ENCODE measurements around the gene CALML3.

GRCh38 chr10:5531558-5532306, 7.0 kb downstream of the CALML3 start:
- no peak for TF ChIP-seq CTCF (IDR thresholded peaks at IDR 0.05; ENCODE audit: insufficient read depth, low read depth, low read length)
- TF ChIP-seq EZH2 (IDR thresholded peaks at IDR 0.05; ENCODE audit: insufficient read depth, low read length): no peak
